Hepatocyte (in vitro differentiated cells): ENCODE measurements around the gene RDH16.

Source experiments
- CTCF ChIP-seq: fragments of 200-600 bp; sonication (generic); IDR thresholded peaks from 2 replicates; pipeline ENCODE4 v1.5.1; 2016; ENCODE audit warnings: antibody characterized with exemption, mild to moderate bottlenecking; ENCODE audit not compliant: poor library complexity
- EZH2 ChIP-seq: fragments of 200-600 bp; sonication (generic); IDR thresholded peaks from 2 replicates; pipeline ENCODE4 v1.6.1; 2016; ENCODE audit warnings: antibody characterized with exemption, mild to moderate bottlenecking, borderline replicate concordance

GRCh38 chr12:56953314-56953713, 4.1 kb downstream of the RDH16 start:
- no peak for TF ChIP-seq CTCF
- TF ChIP-seq EZH2: no peak
